NCI-H226 (cell line): ENCODE measurements around the gene TCL1B.
"Not testable (repeated sequence)": the region's sequence is repeated elsewhere in the genome, so short reads cannot be mapped to it uniquely, and the experiment has no call there.

Experiments
- DNase-seq: peaks from one replicate; pipeline ENCODE4 v3.0.0-alpha.2; 2015

The TCL1B gene

GRCh38 chr14:95685978-95686922 lies at the start of gene TCL1B:
Gene TCL1B, plus strand, starts transcription at chr14:95686426. Its CDS starts 42 bp downstream, at chr14:95686468.
- no peak for DNase-seq

GRCh38 chr14:95644981-95645380 lies 41.2 kb upstream of the TCL1B start:
- no peak for DNase-seq

- no peak for DNase-seq
These were observed 40.7 kb upstream of the TCL1B start for GRCh38 chr14:95645389-95645996.

- no peak for DNase-seq
These were observed 38.3 kb upstream of the TCL1B start for GRCh38 chr14:95647926-95648325.

GRCh38 chr14:95649230-95649629 lies 37.0 kb upstream of the TCL1B start:
- no peak for DNase-seq

GRCh38 chr14:95651028-95651427 lies 35.2 kb upstream of the TCL1B start:
- DNase-seq = no peak

GRCh38 chr14:95651821-95652583 lies 34.2 kb upstream of the TCL1B start:
- no peak for DNase-seq

GRCh38 chr14:95652690-95653089 lies 33.5 kb upstream of the TCL1B start:
- no peak for DNase-seq

GRCh38 chr14:95655461-95655860 lies 30.8 kb upstream of the TCL1B start:
- DNase-seq = no peak

GRCh38 chr14:95656634-95657033 lies 29.6 kb upstream of the TCL1B start:
- no peak for DNase-seq

GRCh38 chr14:95657454-95657853 lies 28.8 kb upstream of the TCL1B start:
- no peak for DNase-seq

- DNase-seq = no peak
These were observed 26.8 kb upstream of the TCL1B start for GRCh38 chr14:95659293-95659989.

- no peak for DNase-seq
These were observed 26.2 kb upstream of the TCL1B start for GRCh38 chr14:95659990-95660385.

- no peak for DNase-seq
These were observed 25.3 kb upstream of the TCL1B start for GRCh38 chr14:95660651-95661515.

GRCh38 chr14:95662376-95663186 lies 23.6 kb upstream of the TCL1B start:
- DNase-seq = no peak

GRCh38 chr14:95663226-95663797 lies 22.9 kb upstream of the TCL1B start:
- no peak for DNase-seq

GRCh38 chr14:95664066-95664465 lies 22.2 kb upstream of the TCL1B start:
- DNase-seq = no peak

GRCh38 chr14:95664546-95664945 lies 21.7 kb upstream of the TCL1B start:
- no peak for DNase-seq

- not testable (repeated sequence) for DNase-seq
These were observed 20.7 kb upstream of the TCL1B start for GRCh38 chr14:95665530-95665929.

- no peak for DNase-seq
These were observed 19.8 kb upstream of the TCL1B start for GRCh38 chr14:95666450-95666849.
